Fibroblast of lung (primary cell): ENCODE data around the gene SPCS3.

ENCODE experiments used
- CTCF ChIP-seq, 2 donors: IDR thresholded peaks in 1 of 2; conservative IDR thresholded peaks in 1 of 2; 1 replicate in 1 of 2; 2 replicates in 1 of 2; pipeline ENCODE4 v1.5.1; 2011 to 2012; ENCODE audit warnings: low read length in 2 of 2, control low read depth in 1 of 2, inconsistent platforms in 1 of 2, low read depth in 1 of 2, mild to moderate bottlenecking in 1 of 2
- EZH2 ChIP-seq: IDR thresholded peaks from 2 replicates; pipeline ENCODE4 v1.5.1; 2012; ENCODE audit warnings: low read length, control low read depth, mild to moderate bottlenecking; ENCODE audit errors: missing control alignments

GRCh38 chr4:176367771-176368465 lies 48.2 kb downstream of the SPCS3 start:
- TF ChIP-seq CTCF (conservative IDR thresholded peaks at IDR 0.05 in 1 of 2, IDR thresholded peaks at IDR 0.05 in 1 of 2; ENCODE audit: low read depth in 1 of 2, low read length in 2 of 2), result no peak
- TF ChIP-seq EZH2, result no peak
